T-cell (primary cell): ENCODE measurements around the gene SCTR. TPM values are rescaled to one million over a fixed set of nuclear protein-coding genes. Genes with fewer than 3 reads are reported as not detected.

Source experiments
- ATAC-seq, 4 experiments: fragments of 200-7000 bp in 3 of 4; fragments of 150-1000 bp in 1 of 4; cut with Tn5 transposase; replicated peaks in 1 of 4; 1 replicate in 3 of 4; 2 replicates in 1 of 4; pipeline ENCODE4 v1.10.0; 2021; ENCODE audit warnings: moderate library complexity in 3 of 4, mild to moderate bottlenecking in 2 of 4, moderate number of reproducible peaks in 1 of 4
- CTCF ChIA-PET, 2 donors: fragments of 300-600 bp; sonication (Branson Sonifier 250); formaldehyde crosslinking; loops; one replicate each; lab custom pipeline; 2022; ENCODE audit warnings: antibody characterized with exemption in 2 of 2; lab: Charles Lee
- POLR2A ChIA-PET, 2 donors: fragments of 300-600 bp; sonication (Branson Sonifier 250); formaldehyde crosslinking; loops; one replicate each; lab custom pipeline; 2022; ENCODE audit warnings: antibody characterized with exemption in 2 of 2; lab: Charles Lee
- DNase-seq, 35 experiments: peaks; one replicate each; pipeline versions ENCODE4 v3.0.0 to v3.0.0-alpha.2; 2013 to 2023
- H3K27ac ChIP-seq: one replicate; pipeline ENCODE4 v1.5.1; 2013; ENCODE audit warnings: low read length
- H3K27me3 ChIP-seq, 2 experiments: replicated peaks in 1 of 2; 1 replicate in 1 of 2; 2 replicates in 1 of 2; pipeline versions ENCODE4 v1.6.1 to v1.7.0; 2013; ENCODE audit warnings: low read length in 1 of 2, mixed read lengths in 1 of 2; ENCODE audit not compliant: control insufficient read depth in 2 of 2, insufficient read depth in 2 of 2; ENCODE audit errors: extremely low read depth in 1 of 2
- H3K36me3 ChIP-seq, 2 donors: 1 replicate in 1 of 2; 2 replicates in 1 of 2; pipeline versions ENCODE4 v1.6.1 to v1.7.0; 2013; ENCODE audit warnings: low read length in 1 of 2; ENCODE audit not compliant: control insufficient read depth in 2 of 2, insufficient read depth in 1 of 2; ENCODE audit errors: extremely low read depth in 1 of 2
- H3K4me1 ChIP-seq, 2 experiments: 1 replicate in 1 of 2; 2 replicates in 1 of 2; pipeline versions ENCODE4 v1.6.1 to v1.7.0; 2013; ENCODE audit warnings: low read length in 2 of 2, mixed read lengths in 1 of 2; ENCODE audit not compliant: insufficient read depth in 2 of 2, control insufficient read depth in 1 of 2; ENCODE audit errors: extremely low read depth in 1 of 2
- H3K4me3 ChIP-seq, 2 donors: 1 replicate in 1 of 2; 2 replicates in 1 of 2; pipeline versions ENCODE4 v1.5.1 to v1.7.0; 2013; ENCODE audit warnings: mild to moderate bottlenecking in 2 of 2, low read length in 1 of 2, moderate library complexity in 1 of 2; ENCODE audit not compliant: control insufficient read depth in 1 of 2; ENCODE audit errors: extremely low read depth in 1 of 2
- H3K9me3 ChIP-seq: 2 replicates; pipeline ENCODE4 v1.7.0; 2013
- H3K27ac Mint-ChIP-seq, 2 donors: one replicate each; pipeline ENCODE4 v1.8.0; 2020 to 2021; ENCODE audit warnings: mild to moderate bottlenecking in 2 of 2, mixed read lengths in 2 of 2
- H3K27me3 Mint-ChIP-seq, 2 donors: one replicate each; pipeline ENCODE4 v1.8.0; 2021 to 2022; ENCODE audit warnings: mixed read lengths in 2 of 2
- H3K36me3 Mint-ChIP-seq: one replicate; pipeline ENCODE4 v1.8.0; 2021; ENCODE audit warnings: mixed read lengths
- H3K4me1 Mint-ChIP-seq, 3 donors: one replicate each; pipeline ENCODE4 v1.8.0; 2020 to 2022; ENCODE audit warnings: mixed read lengths in 3 of 3, mild to moderate bottlenecking in 1 of 3
- H3K4me3 Mint-ChIP-seq, 3 donors: one replicate each; pipeline ENCODE4 v1.8.0; 2020 to 2022; ENCODE audit warnings: mild to moderate bottlenecking in 3 of 3, mixed read lengths in 3 of 3, moderate library complexity in 3 of 3
- H3K9me3 Mint-ChIP-seq, 3 donors: one replicate each; pipeline ENCODE4 v1.8.0; 2020 to 2022; ENCODE audit warnings: mixed read lengths in 3 of 3
- WGBS: methylation state at CpG from one replicate; pipeline ENCODE4 v1.1.5; 2013; ENCODE audit warnings: missing lambda C conversion rate; ENCODE audit not compliant: insufficient coverage; 5-methylcytosine and 5-hydroxymethylcytosine counted together
- total RNA-seq, 35 experiments: library from RNA in 6 of 35; stranded (reverse) in 6 of 35; fragments of 120-200 nt in 1 of 35; gene quantifications; one replicate each; pipeline versions ENCODE4 v1.2.1 to v1.2.4 and lab custom pipeline; 2013 to 2026

Gene SCTR
- total RNA-seq, 5 donors from 2014 or later (not counting 1 experiment from before 2014, with no cell fraction given) = not detected

DNA sequence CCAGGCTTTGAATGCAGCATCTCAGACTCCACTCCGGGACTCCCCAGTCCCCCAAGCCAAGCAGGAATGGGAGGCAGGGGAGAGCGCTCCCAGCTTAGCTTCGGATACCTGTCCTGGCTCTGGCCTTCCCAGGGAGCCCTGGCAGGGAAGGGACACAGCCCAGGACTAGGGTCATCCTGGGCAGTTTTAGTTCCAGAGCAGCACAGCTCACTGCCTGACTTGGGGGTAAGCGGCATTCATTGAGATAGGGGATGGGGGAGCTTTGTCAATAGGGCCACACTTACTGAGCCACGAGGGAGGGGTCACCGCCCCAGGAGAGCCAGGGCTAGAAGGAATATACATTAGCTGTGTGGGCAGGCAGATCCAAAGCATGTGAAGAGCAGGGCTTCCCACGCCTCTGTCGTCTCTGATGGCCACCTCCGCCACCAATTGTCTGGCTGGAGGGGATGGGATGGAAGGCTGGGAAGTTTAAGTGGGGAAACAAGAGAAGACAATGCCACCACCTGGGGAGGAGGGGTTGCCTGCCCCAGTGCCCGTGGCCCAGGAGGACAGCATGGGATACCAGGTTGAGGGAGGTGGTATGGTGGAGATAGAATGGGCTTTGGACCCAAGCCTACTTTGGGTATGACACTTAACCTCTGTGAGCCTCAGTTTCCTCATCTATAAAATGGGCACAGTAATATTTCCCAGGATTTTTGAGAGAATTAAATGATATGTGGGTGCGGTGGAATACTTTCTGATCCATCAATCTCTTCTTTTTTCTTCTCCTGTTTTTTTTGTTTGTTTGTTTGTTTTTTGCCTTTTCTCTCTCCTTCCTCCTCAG, 40.2 kb downstream of the SCTR start:
- H3K27ac Mint-ChIP-seq = no peak overlapping the region
- Histone ChIP-seq H3K4me1 (no peaks in the 10 kb centered on the region), H3K4me3 (no peak overlapping the region), H3K27ac (no peak overlapping the region), H3K27me3 (peaks cover 0 to 13% of the 10 kb centered on the region in 2 experiments), H3K9me3 (no peaks in the 10 kb centered on the region), H3K36me3 (no peaks in the 10 kb centered on the region)
- ChIA-PET POLR2A (no interaction called here), CTCF (no interaction called here)
- ATAC-seq (no peak), DNase-seq (no peak)
- no peaks in the 10 kb centered on the region for H3K36me3 Mint-ChIP-seq
- H3K4me1 Mint-ChIP-seq = no peaks in the 10 kb centered on the region
- no peak overlapping the region for H3K4me3 Mint-ChIP-seq
- H3K27me3 Mint-ChIP-seq = peaks cover 4 to 20% of the 10 kb centered on the region in 2 donors
- WGBS = 76% methylated on average over 10 of the region's 11 CpGs
- no peaks in the 10 kb centered on the region for H3K9me3 Mint-ChIP-seq

DNA sequence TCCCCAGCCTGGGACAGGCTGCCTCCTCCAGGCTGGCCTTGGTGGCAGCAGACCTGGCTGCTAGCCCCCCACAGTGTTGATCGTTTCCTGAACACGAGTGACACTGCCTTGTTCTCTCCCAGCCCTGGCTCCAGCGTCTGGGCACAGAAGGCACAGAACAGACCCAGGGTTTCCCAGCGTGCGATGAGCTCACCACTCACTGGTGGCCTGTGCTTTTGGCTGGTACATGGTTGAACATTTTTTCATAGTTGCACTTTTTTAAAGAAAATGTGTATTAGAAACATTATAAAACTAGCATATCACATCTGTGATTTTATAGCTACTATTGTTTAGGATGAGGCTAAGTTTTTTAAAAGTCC, 40.9 kb downstream of the SCTR start:
- H3K36me3 ChIP-seq = no peaks in the 10 kb centered on the region
- H3K4me1 ChIP-seq = no peaks in the 10 kb centered on the region
- H3K4me3 ChIP-seq = no peak overlapping the region
- DNase-seq (no peak), ATAC-seq (no peak)
- 60% methylated on average over 3 of the region's 5 CpGs for WGBS
- H3K9me3 Mint-ChIP-seq = no peaks in the 10 kb centered on the region
- ChIA-PET CTCF (no interaction called here), POLR2A (no interaction called here)
- H3K36me3 Mint-ChIP-seq = no peaks in the 10 kb centered on the region
- H3K27me3 Mint-ChIP-seq = peaks cover 4 to 20% of the 10 kb centered on the region in 2 donors
- no peak overlapping the region for H3K4me3 Mint-ChIP-seq
- no peaks in the 10 kb centered on the region for H3K4me1 Mint-ChIP-seq
- H3K27ac ChIP-seq = no peak overlapping the region
- H3K27me3 ChIP-seq = peaks cover 0 to 13% of the 10 kb centered on the region in 2 experiments
- no peaks in the 10 kb centered on the region for H3K9me3 ChIP-seq
- no peak overlapping the region for H3K27ac Mint-ChIP-seq

GRCh38 chr2:119482481-119483394, 41.5 kb downstream of the SCTR start:
- 74% methylated on average over 18 of the region's 20 CpGs for WGBS
- H3K27me3 ChIP-seq = peaks cover 0 to 15% of the 10 kb centered on the region in 2 experiments
- ATAC-seq = no peak
- no peaks in the 10 kb centered on the region for H3K36me3 ChIP-seq
- DNase-seq = no peak
- no peak overlapping the region for H3K4me3 ChIP-seq
- no peaks in the 10 kb centered on the region for H3K9me3 ChIP-seq
- H3K27me3 Mint-ChIP-seq = peaks cover 4 to 23% of the 10 kb centered on the region in 2 donors
- H3K36me3 Mint-ChIP-seq = no peaks in the 10 kb centered on the region
- no peak overlapping the region for H3K27ac Mint-ChIP-seq
- no peaks in the 10 kb centered on the region for H3K4me1 Mint-ChIP-seq
- H3K4me1 ChIP-seq = no peaks in the 10 kb centered on the region
- H3K4me3 Mint-ChIP-seq = no peak overlapping the region
- ChIA-PET CTCF (no interaction called here), POLR2A (no interaction called here)
- H3K9me3 Mint-ChIP-seq = no peaks in the 10 kb centered on the region
- no peak overlapping the region for H3K27ac ChIP-seq

- ChIA-PET POLR2A (no interaction called here), CTCF (no interaction called here)
- no peak for ATAC-seq
- H3K4me1 Mint-ChIP-seq = no peaks in the 10 kb centered on the region
- H3K9me3 Mint-ChIP-seq = no peaks in the 10 kb centered on the region
- H3K4me3 Mint-ChIP-seq = no peak overlapping the region
- H3K4me1 ChIP-seq = no peaks in the 10 kb centered on the region
- peaks cover 0 to 20% of the 10 kb centered on the region in 2 experiments for H3K27me3 ChIP-seq
- WGBS = 65% methylated on average over 11 of the region's 16 CpGs
- no peaks in the 10 kb centered on the region for H3K9me3 ChIP-seq
- H3K4me3 ChIP-seq = no peak overlapping the region
- H3K27me3 Mint-ChIP-seq = peaks cover 4 to 31% of the 10 kb centered on the region in 2 donors
- H3K27ac ChIP-seq = no peak overlapping the region
- no peak overlapping the region for H3K27ac Mint-ChIP-seq
- H3K36me3 Mint-ChIP-seq = no peaks in the 10 kb centered on the region
- no peaks in the 10 kb centered on the region for H3K36me3 ChIP-seq
- DNase-seq = no peak
These were observed 42.5 kb downstream of the SCTR start for GRCh38 chr2:119481501-119482455.

DNA sequence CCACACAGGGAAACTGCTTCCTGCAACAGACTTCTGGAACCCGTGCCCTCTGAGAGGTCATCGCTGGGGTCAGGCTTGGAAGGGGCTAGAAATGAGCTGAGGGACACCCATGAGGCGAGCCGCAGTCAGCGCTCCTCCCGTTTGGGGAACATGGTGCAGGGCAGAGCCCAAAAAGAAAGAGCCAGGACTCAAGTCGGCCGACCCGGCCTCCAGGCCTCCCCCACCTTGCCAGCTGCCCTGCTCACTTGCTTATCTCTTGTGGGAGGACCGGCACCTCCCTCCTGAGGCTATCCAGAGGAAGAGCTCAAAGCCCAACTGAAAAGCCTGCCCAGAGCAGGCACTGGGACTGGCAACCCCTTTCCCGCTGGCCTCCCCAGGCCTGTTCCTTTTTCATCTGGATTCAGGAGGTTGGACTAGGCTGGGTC, 43.6 kb downstream of the SCTR start:
- Mint-ChIP-seq H3K27ac (no peak overlapping the region), H3K4me3 (no peak overlapping the region), H3K36me3 (no peaks in the 10 kb centered on the region), H3K9me3 (no peaks in the 10 kb centered on the region), H3K4me1 (no peaks in the 10 kb centered on the region), H3K27me3 (peaks cover 11 to 40% of the 10 kb centered on the region in 2 donors)
- Histone ChIP-seq H3K4me1 (no peaks in the 10 kb centered on the region), H3K36me3 (no peaks in the 10 kb centered on the region), H3K4me3 (no peak overlapping the region), H3K27me3 (peaks cover 0 to 30% of the 10 kb centered on the region in 2 experiments), H3K27ac (no peak overlapping the region), H3K9me3 (no peaks in the 10 kb centered on the region)
- ATAC-seq (no peak), DNase-seq (no peak)
- POLR2A ChIA-PET = no interaction called here
- CTCF ChIA-PET = no interaction called here
- 82% methylated on average over 11 of the region's 11 CpGs for WGBS

DNA sequence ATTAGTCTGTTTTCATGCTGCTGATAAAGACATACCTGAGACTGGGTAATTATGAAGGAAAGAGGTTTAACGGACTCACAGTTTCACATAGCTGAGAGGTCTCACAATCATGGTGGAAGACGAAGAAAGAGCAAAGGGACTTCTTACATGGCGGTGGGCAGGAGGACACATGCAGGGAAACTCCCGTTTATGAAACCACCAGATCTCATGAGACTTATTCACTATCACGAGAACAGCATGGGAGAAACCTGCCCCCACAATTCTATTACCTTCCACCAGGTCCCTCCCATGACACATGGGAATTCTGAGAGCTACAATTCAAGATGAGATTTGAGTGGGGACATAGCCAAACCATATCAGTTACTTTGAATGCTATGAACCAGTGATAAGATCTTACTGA, 44.1 kb downstream of the SCTR start:
- no peak for DNase-seq
- Histone ChIP-seq H3K36me3 (no peaks in the 10 kb centered on the region), H3K27ac (no peak overlapping the region), H3K4me3 (no peak overlapping the region), H3K27me3 (peaks cover 0 to 29% of the 10 kb centered on the region in 2 experiments), H3K4me1 (no peaks in the 10 kb centered on the region), H3K9me3 (no peaks in the 10 kb centered on the region)
- WGBS = 80% methylated on average over 1 of the region's 5 CpGs
- Mint-ChIP-seq H3K27ac (no peak overlapping the region), H3K9me3 (no peaks in the 10 kb centered on the region), H3K4me1 (no peaks in the 10 kb centered on the region), H3K27me3 (peaks cover 11 to 40% of the 10 kb centered on the region in 2 donors), H3K36me3 (no peaks in the 10 kb centered on the region), H3K4me3 (no peak overlapping the region)
- CTCF ChIA-PET = no interaction called here
- POLR2A ChIA-PET = no interaction called here
- no peak for ATAC-seq
